Neural crest cell (in vitro differentiated cells): Measurements from ENCODE around the gene HAPLN2. TPM values are rescaled to one million over a fixed set of nuclear protein-coding genes. Genes with fewer than 3 reads are reported as not detected.

Experiments used
- DNase-seq: peaks from one replicate; pipeline ENCODE4 v3.0.0; 2021; ENCODE audit warnings: low read depth, mixed read lengths, low spot score
- H3K27ac Mint-ChIP-seq: one replicate; pipeline ENCODE4 v1.8.0; 2021; ENCODE audit warnings: mild to moderate bottlenecking, mixed read lengths; ENCODE audit not compliant: unreplicated experiment
- H3K27me3 Mint-ChIP-seq: 2 replicates; pipeline ENCODE4 v1.8.0; 2021; ENCODE audit warnings: low read depth, mild to moderate bottlenecking, mixed read lengths
- H3K36me3 Mint-ChIP-seq: 2 replicates; pipeline ENCODE4 v1.8.0; 2021; ENCODE audit warnings: low read depth, mild to moderate bottlenecking, mixed read lengths
- H3K4me1 Mint-ChIP-seq: 2 replicates; pipeline ENCODE4 v1.8.0; 2021; ENCODE audit warnings: mixed read lengths
- H3K4me3 Mint-ChIP-seq: one replicate; pipeline ENCODE4 v1.8.0; 2021; ENCODE audit warnings: mild to moderate bottlenecking, mixed read lengths
- H3K9me3 Mint-ChIP-seq: 2 replicates; pipeline ENCODE4 v1.8.0; 2021; ENCODE audit warnings: mixed read lengths
- total RNA-seq: library from RNA; stranded (reverse); gene quantifications from 2 replicates; pipeline ENCODE4 v1.2.1, GENCODE V29; 2021
- TF ChIP-seq, protein P1 (sequence below): fragments of 200-600 bp; sonication (generic); conservative IDR thresholded peaks from 2 replicates; pipeline ENCODE4 v1.5.0; 2021; ENCODE audit warnings: antibody characterized with exemption, mild to moderate bottlenecking

Gene HAPLN2
- total RNA-seq, 1 donor from 2014 or later, result 0.70 TPM

DNA sequence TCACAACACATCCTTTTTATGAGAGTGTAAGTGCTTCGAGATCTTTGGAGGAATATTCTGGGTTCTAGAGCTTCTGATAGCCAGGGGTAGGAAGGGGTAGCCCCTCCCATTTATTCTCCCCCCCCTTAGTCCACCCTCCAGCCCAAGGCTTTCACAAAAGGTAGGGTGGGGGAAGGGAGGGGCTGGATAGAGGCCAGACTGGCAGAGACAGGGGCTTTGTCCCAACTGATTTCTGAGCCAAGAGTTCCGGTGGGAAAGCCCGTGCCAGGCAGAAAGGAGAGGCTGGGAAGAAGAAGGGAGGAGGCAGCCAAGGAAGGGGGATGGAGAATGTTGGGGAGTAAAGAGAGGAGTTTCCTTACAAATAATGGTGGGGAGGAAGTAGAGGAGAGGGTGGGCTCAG is 25.8 kb downstream of the HAPLN2 start:
- TF ChIP-seq, protein P1, sequence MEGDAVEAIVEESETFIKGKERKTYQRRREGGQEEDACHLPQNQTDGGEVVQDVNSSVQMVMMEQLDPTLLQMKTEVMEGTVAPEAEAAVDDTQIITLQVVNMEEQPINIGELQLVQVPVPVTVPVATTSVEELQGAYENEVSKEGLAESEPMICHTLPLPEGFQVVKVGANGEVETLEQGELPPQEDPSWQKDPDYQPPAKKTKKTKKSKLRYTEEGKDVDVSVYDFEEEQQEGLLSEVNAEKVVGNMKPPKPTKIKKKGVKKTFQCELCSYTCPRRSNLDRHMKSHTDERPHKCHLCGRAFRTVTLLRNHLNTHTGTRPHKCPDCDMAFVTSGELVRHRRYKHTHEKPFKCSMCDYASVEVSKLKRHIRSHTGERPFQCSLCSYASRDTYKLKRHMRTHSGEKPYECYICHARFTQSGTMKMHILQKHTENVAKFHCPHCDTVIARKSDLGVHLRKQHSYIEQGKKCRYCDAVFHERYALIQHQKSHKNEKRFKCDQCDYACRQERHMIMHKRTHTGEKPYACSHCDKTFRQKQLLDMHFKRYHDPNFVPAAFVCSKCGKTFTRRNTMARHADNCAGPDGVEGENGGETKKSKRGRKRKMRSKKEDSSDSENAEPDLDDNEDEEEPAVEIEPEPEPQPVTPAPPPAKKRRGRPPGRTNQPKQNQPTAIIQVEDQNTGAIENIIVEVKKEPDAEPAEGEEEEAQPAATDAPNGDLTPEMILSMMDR, result no peak
- Mint-ChIP-seq H3K27ac (no peak overlapping the region), H3K27me3 (peaks cover 69% of the 10 kb centered on the region), H3K9me3 (no peaks in the 10 kb centered on the region), H3K36me3 (no peaks in the 10 kb centered on the region), H3K4me3 (no peak overlapping the region), H3K4me1 (peaks cover 27% of the 10 kb centered on the region)
- DNase-seq, result no peak

DNA sequence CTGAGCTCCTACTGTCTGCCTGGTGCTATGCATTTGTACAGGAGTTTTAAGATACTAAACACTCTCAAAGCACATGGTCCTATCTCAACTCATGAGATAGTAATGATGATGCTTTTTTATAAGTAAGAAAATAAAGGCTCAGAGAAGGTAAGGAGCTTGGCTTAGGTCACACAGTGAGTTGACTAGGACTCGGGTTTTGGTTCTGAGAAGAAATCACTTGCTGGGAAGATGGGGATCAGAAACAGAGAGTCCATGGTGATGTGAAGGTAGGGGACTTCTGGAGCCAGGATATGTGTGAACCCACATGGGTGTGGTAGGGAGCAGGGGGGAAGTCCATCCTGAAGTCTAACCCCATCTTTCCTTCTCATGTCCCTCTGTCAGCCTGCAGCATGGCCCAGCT is 26.5 kb downstream of the HAPLN2 start:
- Mint-ChIP-seq H3K9me3 (no peaks in the 10 kb centered on the region), H3K27ac (no peak overlapping the region), H3K4me3 (peak overlapping the region; percentile 39), H3K36me3 (no peaks in the 10 kb centered on the region), H3K27me3 (peaks cover 70% of the 10 kb centered on the region), H3K4me1 (peaks cover 26% of the 10 kb centered on the region)
- TF ChIP-seq, protein P1, result no peak
- DNase-seq, result no peak

DNA sequence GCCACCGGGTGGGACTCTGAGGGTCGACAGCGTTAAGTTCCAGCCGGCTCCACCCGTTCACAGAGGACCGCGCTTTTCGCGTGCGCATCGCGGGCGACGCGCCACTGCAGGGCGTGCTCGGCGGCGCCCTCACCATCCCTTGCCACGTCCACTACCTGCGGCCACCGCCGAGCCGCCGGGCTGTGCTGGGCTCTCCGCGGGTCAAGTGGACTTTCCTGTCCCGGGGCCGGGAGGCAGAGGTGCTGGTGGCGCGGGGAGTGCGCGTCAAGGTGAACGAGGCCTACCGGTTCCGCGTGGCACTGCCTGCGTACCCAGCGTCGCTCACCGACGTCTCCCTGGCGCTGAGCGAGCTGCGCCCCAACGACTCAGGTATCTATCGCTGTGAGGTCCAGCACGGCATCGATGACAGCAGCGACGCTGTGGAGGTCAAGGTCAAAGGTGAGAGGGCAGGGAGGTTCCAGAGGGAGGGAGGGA is 27.6 kb downstream of the HAPLN2 start:
- DNase-seq, result no peak
- Mint-ChIP-seq H3K4me3 (no peak overlapping the region), H3K36me3 (no peaks in the 10 kb centered on the region), H3K4me1 (peaks cover 15% of the 10 kb centered on the region), H3K27ac (no peak overlapping the region), H3K27me3 (peaks cover 68% of the 10 kb centered on the region), H3K9me3 (no peaks in the 10 kb centered on the region)
- TF ChIP-seq, protein P1, result no peak

DNA sequence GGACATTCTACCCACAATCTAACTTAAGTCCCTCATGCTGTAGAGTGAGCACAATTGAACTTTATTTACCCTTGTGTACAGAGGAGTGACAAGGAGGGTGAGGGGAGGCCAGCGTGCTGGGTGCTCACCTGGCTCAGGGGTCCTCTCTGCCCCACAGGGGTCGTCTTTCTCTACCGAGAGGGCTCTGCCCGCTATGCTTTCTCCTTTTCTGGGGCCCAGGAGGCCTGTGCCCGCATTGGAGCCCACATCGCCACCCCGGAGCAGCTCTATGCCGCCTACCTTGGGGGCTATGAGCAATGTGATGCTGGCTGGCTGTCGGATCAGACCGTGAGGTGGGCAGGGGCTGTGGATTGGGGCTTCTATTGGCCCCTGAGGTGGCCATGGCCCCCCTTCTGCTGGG is 28.1 kb downstream of the HAPLN2 start:
- H3K4me3 Mint-ChIP-seq, result no peak overlapping the region
- no peak overlapping the region for H3K27ac Mint-ChIP-seq
- no peaks in the 10 kb centered on the region for H3K9me3 Mint-ChIP-seq
- no peaks in the 10 kb centered on the region for H3K36me3 Mint-ChIP-seq
- H3K4me1 Mint-ChIP-seq, result peaks cover 13% of the 10 kb centered on the region
- no peak for DNase-seq
- peaks cover 72% of the 10 kb centered on the region for H3K27me3 Mint-ChIP-seq
- TF ChIP-seq, protein P1, result no peak

DNA sequence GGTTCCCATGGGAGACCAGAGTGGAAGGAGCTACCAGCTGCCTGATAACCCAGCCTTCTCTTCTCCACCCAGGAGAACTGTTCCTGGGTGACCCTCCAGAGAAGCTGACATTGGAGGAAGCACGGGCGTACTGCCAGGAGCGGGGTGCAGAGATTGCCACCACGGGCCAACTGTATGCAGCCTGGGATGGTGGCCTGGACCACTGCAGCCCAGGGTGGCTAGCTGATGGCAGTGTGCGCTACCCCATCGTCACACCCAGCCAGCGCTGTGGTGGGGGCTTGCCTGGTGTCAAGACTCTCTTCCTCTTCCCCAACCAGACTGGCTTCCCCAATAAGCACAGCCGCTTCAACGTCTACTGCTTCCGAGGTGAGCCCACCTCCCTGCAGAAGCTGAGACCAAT is 29.3 kb downstream of the HAPLN2 start:
- no peak overlapping the region for H3K27ac Mint-ChIP-seq
- no peaks in the 10 kb centered on the region for H3K9me3 Mint-ChIP-seq
- no peak overlapping the region for H3K4me3 Mint-ChIP-seq
- TF ChIP-seq, protein P1, result no peak
- H3K27me3 Mint-ChIP-seq, result peaks cover 69% of the 10 kb centered on the region
- peaks cover 7% of the 10 kb centered on the region for H3K4me1 Mint-ChIP-seq
- DNase-seq, result no peak
- no peaks in the 10 kb centered on the region for H3K36me3 Mint-ChIP-seq

DNA sequence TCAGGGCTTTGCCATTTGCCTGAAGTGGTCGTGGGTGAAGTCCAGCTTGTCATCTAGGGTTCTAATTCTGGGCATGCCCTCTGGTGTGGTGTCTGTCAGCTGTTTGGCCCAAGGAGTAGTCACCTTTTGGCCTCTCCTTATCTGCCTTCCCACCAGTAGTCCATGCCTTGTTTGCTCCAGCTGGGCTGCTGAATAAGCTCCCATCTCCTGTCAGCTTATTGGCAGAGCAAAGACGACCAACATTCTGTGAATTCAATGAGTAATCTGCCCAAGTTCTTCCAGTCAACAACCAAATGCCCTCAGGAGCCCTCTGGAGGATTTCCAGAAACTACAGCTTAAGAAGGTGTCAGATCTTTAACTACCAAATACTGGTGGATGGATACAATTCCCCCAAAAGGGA is 29.7 kb downstream of the HAPLN2 start:
- no peak overlapping the region for H3K4me3 Mint-ChIP-seq
- H3K36me3 Mint-ChIP-seq, result no peaks in the 10 kb centered on the region
- no peak overlapping the region for H3K27ac Mint-ChIP-seq
- TF ChIP-seq, protein P1, result no peak
- peaks cover 7% of the 10 kb centered on the region for H3K4me1 Mint-ChIP-seq
- H3K27me3 Mint-ChIP-seq, result peaks cover 70% of the 10 kb centered on the region
- no peak for DNase-seq
- H3K9me3 Mint-ChIP-seq, result no peaks in the 10 kb centered on the region
